Measurements from ENCODE around the gene CDR2L.

GRCh38 chr17:75004371-75004770 lies 16.9 kb downstream of the CDR2L start:
- TF ChIP-seq BHLHE40 (IDR thresholded peaks at IDR 0.05; ENCODE audit: borderline replicate concordance) (no peak), SUZ12 (IDR thresholded peaks at IDR 0.05) (no peak)
